H9 (cell line): ENCODE data around the gene PDXDC1. TPM values are rescaled to one million over a fixed set of nuclear protein-coding genes. Genes with fewer than 3 reads are reported as not detected.
"Not testable (repeated sequence)": the region's sequence is repeated elsewhere in the genome, so short reads cannot be mapped to it uniquely, and the experiment has no call there.

Experiments used
- DNase-seq: peaks from one replicate; pipeline ENCODE4 v3.0.0-alpha.2; 2017
- H2AFZ ChIP-seq: one replicate; pipeline ENCODE4 v1.6.1; 2013; ENCODE audit warnings: mild to moderate bottlenecking, low read length, control low read depth, moderate library complexity
- H2AK5ac ChIP-seq: 2 replicates; pipeline ENCODE4 v1.6.1; 2013; ENCODE audit warnings: low read length, control low read depth, mixed read lengths; ENCODE audit not compliant: insufficient read length
- H2BK120ac ChIP-seq: one replicate; pipeline ENCODE4 v1.6.1; 2013; ENCODE audit warnings: low read depth, mild to moderate bottlenecking, low read length, control low read depth, inconsistent platforms; ENCODE audit not compliant: poor library complexity, severe bottlenecking
- H2BK12ac ChIP-seq: 2 replicates; pipeline ENCODE4 v1.6.1; 2013; ENCODE audit warnings: low read length, control low read depth, mixed read lengths, low read depth; ENCODE audit not compliant: insufficient read length
- H2BK15ac ChIP-seq: 2 replicates; pipeline ENCODE4 v1.6.1; 2013; ENCODE audit warnings: low read depth, low read length, control low read depth
- H2BK20ac ChIP-seq: one replicate; pipeline ENCODE4 v1.6.1; 2013; ENCODE audit warnings: low read depth, mild to moderate bottlenecking, low read length, control low read depth, inconsistent platforms; ENCODE audit not compliant: poor library complexity, severe bottlenecking
- H2BK5ac ChIP-seq: 2 replicates; pipeline ENCODE4 v1.6.1; 2013; ENCODE audit warnings: low read length, control low read depth, mixed read lengths; ENCODE audit not compliant: insufficient read length
- H3K14ac ChIP-seq: 2 replicates; pipeline ENCODE4 v1.6.1; 2013; ENCODE audit warnings: low read length, control low read depth; ENCODE audit not compliant: insufficient read depth
- H3K18ac ChIP-seq: 2 replicates; pipeline ENCODE4 v1.6.1; 2013; ENCODE audit warnings: low read depth, mild to moderate bottlenecking, mixed read lengths, low read length, control low read depth; ENCODE audit not compliant: insufficient read length
- H3K23ac ChIP-seq: 2 replicates; pipeline ENCODE4 v1.6.1; 2013; ENCODE audit warnings: low read length, control low read depth, mixed read lengths, low read depth; ENCODE audit not compliant: insufficient read length
- H3K23me2 ChIP-seq: 2 replicates; pipeline ENCODE4 v1.6.1; 2013; ENCODE audit warnings: low read depth, mild to moderate bottlenecking, mixed read lengths, low read length, control low read depth; ENCODE audit not compliant: insufficient read length, poor library complexity, severe bottlenecking
- H3K27ac ChIP-seq: 2 replicates; pipeline ENCODE4 v1.5.1; 2013; ENCODE audit warnings: low read length, control low read depth, mixed read lengths, low read depth; ENCODE audit not compliant: insufficient read length
- H3K27me3 ChIP-seq: 2 replicates; pipeline ENCODE4 v1.6.1; 2013; ENCODE audit warnings: low read length, control low read depth, inconsistent platforms; ENCODE audit not compliant: insufficient read depth
- H3K4ac ChIP-seq: 2 replicates; pipeline ENCODE4 v1.6.1; 2013; ENCODE audit warnings: low read depth, mild to moderate bottlenecking, control low read depth, inconsistent platforms, low read length, moderate library complexity
- H3K4me1 ChIP-seq: 2 replicates; pipeline ENCODE4 v1.6.1; 2013; ENCODE audit warnings: low read length, control low read depth, inconsistent platforms; ENCODE audit not compliant: insufficient read depth
- H3K4me2 ChIP-seq: 2 replicates; pipeline ENCODE4 v1.6.1; 2013; ENCODE audit warnings: low read length, control low read depth, mixed read lengths; ENCODE audit not compliant: insufficient read length, insufficient read depth
- H3K56ac ChIP-seq: 2 replicates; pipeline ENCODE4 v1.6.1; 2013; ENCODE audit warnings: low read depth, mild to moderate bottlenecking, mixed read lengths, low read length, control low read depth; ENCODE audit not compliant: insufficient read length
- H3K79me1 ChIP-seq: 2 replicates; pipeline ENCODE4 v1.6.1; 2013; ENCODE audit warnings: low read depth, mild to moderate bottlenecking, moderate library complexity, low read length, control low read depth, inconsistent platforms; ENCODE audit not compliant: insufficient read depth, poor library complexity, severe bottlenecking
- H3K79me2 ChIP-seq: 2 replicates; pipeline ENCODE4 v1.6.1; 2013; ENCODE audit warnings: low read length, control low read depth, inconsistent platforms; ENCODE audit not compliant: insufficient read depth
- H3K9ac ChIP-seq: 2 replicates; pipeline ENCODE4 v1.6.1; 2013; ENCODE audit warnings: low read length, control low read depth, mixed read lengths; ENCODE audit not compliant: insufficient read length; ENCODE audit errors: extremely low read depth
- H3K9me3 ChIP-seq: one replicate; pipeline ENCODE4 v1.6.1; 2013; ENCODE audit warnings: low read depth, low read length, inconsistent platforms; ENCODE audit not compliant: control insufficient read depth
- H3T11ph ChIP-seq: one replicate; pipeline ENCODE4 v1.6.1; 2013; ENCODE audit warnings: mild to moderate bottlenecking, low read length, control low read depth, inconsistent platforms
- H4K20me1 ChIP-seq: one replicate; pipeline ENCODE4 v1.6.1; 2013; ENCODE audit not compliant: control insufficient read depth, insufficient read length, insufficient read depth
- H4K5ac ChIP-seq: 2 replicates; pipeline ENCODE4 v1.6.1; 2013; ENCODE audit warnings: low read depth, mild to moderate bottlenecking, mixed read lengths, low read length, control low read depth; ENCODE audit not compliant: insufficient read length
- H4K8ac ChIP-seq: replicated peaks from 2 replicates; pipeline ENCODE4 v1.6.1; 2013; ENCODE audit warnings: low read length, control low read depth, mixed read lengths, low read depth; ENCODE audit not compliant: insufficient read length
- H4K91ac ChIP-seq: 2 replicates; pipeline ENCODE4 v1.6.1; 2013; ENCODE audit warnings: low read depth, mild to moderate bottlenecking, moderate library complexity, mixed read lengths, low read length, control low read depth; ENCODE audit not compliant: insufficient read length
- H3K27ac Mint-ChIP-seq, 3 experiments: 2 replicates in 2 of 3; 3 replicates in 1 of 3; pipeline ENCODE4 v1.8.0; 2020 to 2021; ENCODE audit warnings: mixed read lengths in 3 of 3, mild to moderate bottlenecking in 1 of 3, moderate library complexity in 1 of 3
- H3K27me3 Mint-ChIP-seq: 2 replicates; pipeline ENCODE4 v1.8.0; 2021; ENCODE audit warnings: low read depth, mild to moderate bottlenecking, moderate library complexity, mixed read lengths
- H3K36me3 Mint-ChIP-seq, 3 experiments: 2 replicates in 2 of 3; 3 replicates in 1 of 3; pipeline ENCODE4 v1.8.0; 2020 to 2021; ENCODE audit warnings: low read depth in 3 of 3, mixed read lengths in 3 of 3; ENCODE audit not compliant: insufficient read depth in 1 of 3
- H3K4me1 Mint-ChIP-seq, 2 experiments: 2 replicates each; pipeline ENCODE4 v1.8.0; 2020; ENCODE audit warnings: mixed read lengths in 2 of 2
- H3K4me3 Mint-ChIP-seq, 2 experiments: 2 replicates in 1 of 2; 3 replicates in 1 of 2; pipeline ENCODE4 v1.8.0; 2020 to 2021; ENCODE audit warnings: mild to moderate bottlenecking in 2 of 2, mixed read lengths in 2 of 2, moderate library complexity in 1 of 2
- H3K9me3 Mint-ChIP-seq, 2 experiments: 2 replicates in 1 of 2; 3 replicates in 1 of 2; pipeline ENCODE4 v1.8.0; 2020; ENCODE audit warnings: mild to moderate bottlenecking in 2 of 2, mixed read lengths in 2 of 2, moderate library complexity in 1 of 2
- WGBS: extraction: QIAGEN DNeasy Blood & Tissue Kit; methylation state at CpG from one replicate; pipeline ENCODE4 v1.1.7; 2013; ENCODE audit warnings: missing lambda C conversion rate, low lambda C conversion rate, mixed read lengths; ENCODE audit not compliant: insufficient read length; ENCODE audit errors: extremely low coverage; 5-methylcytosine and 5-hydroxymethylcytosine counted together
- total RNA-seq: library from RNA; stranded (reverse); gene quantifications from 2 replicates; pipeline ENCODE4 v1.2.1, GENCODE V29; 2021

PDXDC1 gene
- total RNA-seq, 1 experiment from 2014 or later = 112 TPM

DNA sequence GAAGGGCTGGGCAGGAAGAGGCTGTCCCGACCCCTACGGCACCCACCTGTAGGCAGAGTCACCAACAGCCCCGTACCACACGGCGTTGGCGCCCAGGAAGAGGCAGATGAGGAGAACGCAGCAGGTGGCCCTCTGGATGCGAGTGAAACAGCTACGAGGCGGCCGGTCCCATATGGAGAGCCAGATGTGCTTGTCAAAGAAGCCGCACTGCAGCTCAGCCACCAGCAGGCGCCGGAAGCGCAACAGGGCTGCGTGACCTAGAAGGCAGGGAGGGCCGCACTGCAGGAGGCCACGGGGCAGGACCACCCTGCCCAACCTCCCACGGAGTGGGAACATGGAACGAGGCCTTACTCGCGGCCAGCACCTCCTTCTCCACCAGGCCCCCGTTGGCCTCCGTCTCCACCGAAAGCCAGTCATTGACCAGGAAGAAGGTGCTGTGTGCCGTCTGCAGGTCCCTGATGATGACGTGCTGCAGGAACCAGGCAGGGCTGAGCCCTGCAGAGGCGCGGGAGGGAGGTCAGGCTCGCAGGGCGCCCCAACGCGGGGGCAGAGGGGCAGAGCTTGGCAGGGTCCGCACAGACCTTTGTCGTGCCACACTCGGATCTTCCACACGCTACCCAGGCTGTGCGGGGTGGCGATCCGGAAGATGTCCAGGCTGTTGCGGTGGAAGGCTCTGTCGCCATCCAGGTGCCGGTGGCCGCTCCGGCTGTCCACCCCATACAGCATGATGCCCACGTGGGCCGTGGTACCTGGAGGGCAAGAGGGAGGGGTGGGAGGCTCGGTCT lies 153.0 kb downstream of the PDXDC1 start:
- H3K9ac ChIP-seq, H3K27me3 ChIP-seq, H3K4ac ChIP-seq, H3K23ac ChIP-seq, H3K9me3 ChIP-seq, H4K20me1 ChIP-seq, H3K23me2 ChIP-seq, H2AK5ac ChIP-seq, H3K56ac ChIP-seq, H2BK5ac ChIP-seq, H2BK15ac ChIP-seq, H3K4me2 ChIP-seq, H3K18ac ChIP-seq, H3K4me3 Mint-ChIP-seq, H3K14ac ChIP-seq, H3K79me2 ChIP-seq, H3K27ac Mint-ChIP-seq, H4K8ac ChIP-seq, H3K9me3 Mint-ChIP-seq, DNase-seq, H3K27me3 Mint-ChIP-seq, H3K27ac ChIP-seq, H3K79me1 ChIP-seq, H3T11ph ChIP-seq, H3K4me1 Mint-ChIP-seq, H4K91ac ChIP-seq, H2BK120ac ChIP-seq, H2AFZ ChIP-seq, H3K4me1 ChIP-seq, H2BK12ac ChIP-seq, H4K5ac ChIP-seq, H2BK20ac ChIP-seq: not testable (repeated sequence)
- WGBS = no CpG with 5 or more reads among the region's 48 CpGs
- peaks cover 2 to 17% (median 13%) of the 10 kb centered on the region in 3 experiments; a peak in 6 of 7 replicates for H3K36me3 Mint-ChIP-seq

DNA sequence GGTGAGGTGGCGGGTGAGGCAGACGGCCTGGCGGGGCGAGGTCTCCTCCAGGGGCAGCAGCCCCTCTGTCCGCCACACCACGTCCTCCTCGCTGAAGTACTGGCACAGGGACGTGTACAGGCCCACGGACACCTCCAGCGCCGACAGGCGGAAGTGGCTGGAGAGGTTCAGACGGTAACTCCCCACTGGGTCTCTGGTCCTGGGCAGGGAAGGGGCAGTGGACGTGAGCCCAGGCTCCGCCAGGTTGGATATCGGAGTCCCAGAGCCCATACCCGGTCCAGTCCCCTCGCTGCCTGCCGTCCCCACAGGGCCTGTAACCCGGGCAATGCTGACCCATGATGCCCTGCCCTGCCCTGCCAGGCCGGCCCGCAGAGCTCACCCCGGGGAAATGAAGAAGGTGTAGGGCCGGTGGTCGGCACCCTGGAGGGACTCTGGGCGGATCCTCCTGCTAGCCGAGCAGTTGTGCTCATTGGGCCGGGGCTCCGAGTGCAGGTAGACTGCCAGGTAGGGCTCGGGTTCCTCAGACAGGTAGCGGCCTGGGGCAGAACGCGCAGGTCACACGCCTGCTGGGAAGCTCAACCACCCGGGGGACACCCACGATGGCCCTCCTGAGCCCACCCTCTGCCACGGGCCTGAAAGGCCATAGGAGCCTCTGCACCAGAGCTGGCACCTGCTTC lies 155.6 kb downstream of the PDXDC1 start:
- H2BK120ac ChIP-seq, H3K27ac Mint-ChIP-seq, H2BK20ac ChIP-seq, H3K23ac ChIP-seq, H2BK15ac ChIP-seq, H3K27me3 ChIP-seq, H2AFZ ChIP-seq, H3T11ph ChIP-seq, H2BK5ac ChIP-seq, H2AK5ac ChIP-seq, H4K5ac ChIP-seq, H3K79me1 ChIP-seq, H4K91ac ChIP-seq, H3K4me1 ChIP-seq, H3K27ac ChIP-seq, H3K9me3 Mint-ChIP-seq, H4K20me1 ChIP-seq, H3K27me3 Mint-ChIP-seq, H4K8ac ChIP-seq, H3K4me1 Mint-ChIP-seq, H3K4me2 ChIP-seq, H3K56ac ChIP-seq, H3K18ac ChIP-seq, H2BK12ac ChIP-seq, H3K4ac ChIP-seq, DNase-seq, H3K9me3 ChIP-seq, H3K23me2 ChIP-seq, H3K9ac ChIP-seq, H3K79me2 ChIP-seq, H3K14ac ChIP-seq, H3K4me3 Mint-ChIP-seq: not testable (repeated sequence)
- H3K36me3 Mint-ChIP-seq = peaks cover 3 to 26% (median 18%) of the 10 kb centered on the region in 3 experiments; a peak in 6 of 7 replicates
- WGBS = no CpG with 5 or more reads among the region's 37 CpGs
